OCI-LY1 (cell line): Measurements from ENCODE around the gene ATAD3A.
"Not testable (repeated sequence)": the region's sequence is repeated elsewhere in the genome, so short reads cannot be mapped to it uniquely, and the experiment has no call there.

Source experiments
- H2AFZ ChIP-seq: fragments of 200-600 bp; sonication (generic), shearing (Covaris generic); 2 replicates; pipeline ENCODE4 v1.6.0; 2014; ENCODE audit warnings: antibody characterized with exemption, mild to moderate bottlenecking, low read length
- H3F3A ChIP-seq: fragments of 200-600 bp; sonication (generic), shearing (Covaris generic); 2 replicates; pipeline ENCODE4 v1.6.0; 2014; ENCODE audit warnings: mild to moderate bottlenecking, antibody characterized with exemption, low read length, moderate library complexity; ENCODE audit not compliant: insufficient read depth
- H3K27ac ChIP-seq: fragments of 200-600 bp; sonication (generic); 2 replicates; pipeline ENCODE4 v1.5.1; 2014; ENCODE audit warnings: low read length, mixed run types, mild to moderate bottlenecking, low read depth; ENCODE audit not compliant: poor library complexity, severe bottlenecking
- H3K27me3 ChIP-seq: fragments of 200-600 bp; sonication (generic); 2 replicates; pipeline ENCODE4 v1.6.0; 2014; ENCODE audit warnings: antibody characterized with exemption, mild to moderate bottlenecking, low read length, moderate library complexity; ENCODE audit not compliant: insufficient read depth
- H3K36me3 ChIP-seq: fragments of 200-600 bp; sonication (generic); 2 replicates; pipeline ENCODE4 v1.6.1; 2014; ENCODE audit warnings: mild to moderate bottlenecking, antibody characterized with exemption, low read length, moderate library complexity, mixed read lengths; ENCODE audit not compliant: insufficient read depth
- H3K4me1 ChIP-seq: fragments of 200-600 bp; sonication (generic); 2 replicates; pipeline ENCODE4 v1.5.1; 2014; ENCODE audit warnings: mild to moderate bottlenecking, low read length, moderate library complexity; ENCODE audit not compliant: insufficient read depth, severe bottlenecking
- H3K4me2 ChIP-seq: fragments of 200-600 bp; sonication (generic), shearing (Covaris generic); 2 replicates; pipeline ENCODE4 v1.6.1; 2014; ENCODE audit warnings: low read length
- H3K4me3 ChIP-seq: fragments of 200-600 bp; sonication (generic); 2 replicates; pipeline ENCODE4 v1.5.1; 2014; ENCODE audit warnings: low read length, low read depth, mild to moderate bottlenecking, mixed read lengths; ENCODE audit not compliant: poor library complexity, severe bottlenecking
- H3K79me2 ChIP-seq: fragments of 200-600 bp; shearing (Covaris generic); 2 replicates; pipeline ENCODE4 v1.6.1; 2016; ENCODE audit warnings: mixed run types, low read length, mixed read lengths; ENCODE audit not compliant: insufficient read depth
- H3K9ac ChIP-seq: fragments of 200-600 bp; sonication (generic), shearing (Covaris generic); 2 replicates; pipeline ENCODE4 v1.6.1; 2014; ENCODE audit warnings: mild to moderate bottlenecking, low read length, mixed read lengths
- H3K9me2 ChIP-seq: fragments of 200-600 bp; sonication (generic), shearing (Covaris generic); 2 replicates; pipeline ENCODE4 v1.6.1; 2014; ENCODE audit warnings: low read depth, mild to moderate bottlenecking, low read length, mixed read lengths
- H3K9me3 ChIP-seq: fragments of 200-600 bp; shearing (Covaris generic); 2 replicates; pipeline ENCODE4 v1.6.1; 2014; ENCODE audit warnings: low read length, mixed read lengths
- H4K20me1 ChIP-seq: fragments of 200-600 bp; sonication (generic), shearing (Covaris generic); 2 replicates; pipeline ENCODE4 v1.6.0; 2016; ENCODE audit warnings: mild to moderate bottlenecking, low read length; ENCODE audit not compliant: insufficient read depth
- EZH2 ChIP-seq: fragments of 200-600 bp; sonication (generic), shearing (Covaris generic); IDR thresholded peaks from 2 replicates; pipeline ENCODE4 v1.8.0; 2017; ENCODE audit warnings: borderline replicate concordance, mixed run types, mild to moderate bottlenecking, antibody characterized with exemption, low read length, moderate library complexity, mixed read lengths
- TF ChIP-seq, protein P1 (sequence below): fragments of 200-600 bp; sonication (generic), shearing (Covaris generic); IDR thresholded peaks from 2 replicates; pipeline ENCODE4 v1.5.1; 2017; ENCODE audit warnings: mild to moderate bottlenecking, antibody characterized with exemption, low read length, moderate library complexity, mixed read lengths

ATAD3A gene

GRCh38 chr1:1477206-1477605 lies 34.8 kb upstream of the ATAD3A start:
- Histone ChIP-seq H2AFZ (no peak overlapping the region), H3K36me3 (peaks cover 42% of the 10 kb centered on the region), H3K79me2 (peaks cover 23% of the 10 kb centered on the region), H3K4me2 (no peak overlapping the region), H3F3A (no peaks in the 10 kb centered on the region), H3K27me3 (no peaks in the 10 kb centered on the region), H3K9me2 (no peaks in the 10 kb centered on the region), H3K4me1 (peaks cover 13% of the 10 kb centered on the region), H3K9me3 (no peaks in the 10 kb centered on the region), H3K4me3 (no peak overlapping the region), H3K27ac (no peak overlapping the region), H3K9ac (no peak overlapping the region), H4K20me1 (no peaks in the 10 kb centered on the region)
- no peak for TF ChIP-seq EZH2
- TF ChIP-seq, protein P1, sequence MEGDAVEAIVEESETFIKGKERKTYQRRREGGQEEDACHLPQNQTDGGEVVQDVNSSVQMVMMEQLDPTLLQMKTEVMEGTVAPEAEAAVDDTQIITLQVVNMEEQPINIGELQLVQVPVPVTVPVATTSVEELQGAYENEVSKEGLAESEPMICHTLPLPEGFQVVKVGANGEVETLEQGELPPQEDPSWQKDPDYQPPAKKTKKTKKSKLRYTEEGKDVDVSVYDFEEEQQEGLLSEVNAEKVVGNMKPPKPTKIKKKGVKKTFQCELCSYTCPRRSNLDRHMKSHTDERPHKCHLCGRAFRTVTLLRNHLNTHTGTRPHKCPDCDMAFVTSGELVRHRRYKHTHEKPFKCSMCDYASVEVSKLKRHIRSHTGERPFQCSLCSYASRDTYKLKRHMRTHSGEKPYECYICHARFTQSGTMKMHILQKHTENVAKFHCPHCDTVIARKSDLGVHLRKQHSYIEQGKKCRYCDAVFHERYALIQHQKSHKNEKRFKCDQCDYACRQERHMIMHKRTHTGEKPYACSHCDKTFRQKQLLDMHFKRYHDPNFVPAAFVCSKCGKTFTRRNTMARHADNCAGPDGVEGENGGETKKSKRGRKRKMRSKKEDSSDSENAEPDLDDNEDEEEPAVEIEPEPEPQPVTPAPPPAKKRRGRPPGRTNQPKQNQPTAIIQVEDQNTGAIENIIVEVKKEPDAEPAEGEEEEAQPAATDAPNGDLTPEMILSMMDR = no peak

DNA sequence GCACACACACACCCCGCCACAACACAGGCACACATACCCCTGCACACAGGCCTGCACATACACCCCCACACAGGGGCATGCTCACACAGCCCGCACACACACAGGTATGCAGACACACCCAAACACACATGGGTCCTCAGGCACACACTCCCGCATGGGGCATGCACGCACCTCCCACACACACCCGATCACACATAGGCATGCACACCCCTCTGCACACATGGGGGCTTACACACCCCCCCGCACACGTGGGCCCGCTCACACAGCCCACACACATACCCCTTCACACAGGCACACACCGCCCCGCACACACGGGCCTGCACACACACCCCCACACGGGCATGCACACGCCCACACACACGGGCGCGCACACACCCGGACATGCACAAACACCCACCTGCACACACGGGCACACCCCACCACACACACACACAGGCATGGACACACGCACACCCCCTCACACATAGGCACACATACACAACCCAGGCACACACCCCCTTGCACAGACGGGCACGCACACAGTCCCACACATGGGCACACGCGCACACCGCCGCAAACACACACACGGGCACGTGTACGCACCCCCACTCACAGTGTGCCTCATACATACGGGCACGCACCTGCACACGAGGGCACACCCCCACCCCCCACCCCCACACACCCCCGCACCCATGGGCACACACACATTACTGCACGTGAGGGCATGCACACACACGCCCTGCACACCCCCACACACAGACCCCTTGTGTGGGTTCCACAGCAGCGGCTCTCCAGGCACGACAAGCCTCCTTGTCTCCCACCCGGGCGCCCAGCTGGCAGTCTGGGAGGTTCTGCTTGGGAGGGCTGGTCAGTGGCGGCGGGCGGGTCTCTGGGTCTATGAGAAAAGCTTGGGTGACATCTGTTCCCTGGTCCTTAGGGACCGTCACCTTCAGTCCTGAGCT lies 32.1 kb upstream of the ATAD3A start:
- H2AFZ ChIP-seq = no peak overlapping the region
- H3F3A ChIP-seq = no peaks in the 10 kb centered on the region
- H3K9me3 ChIP-seq = no peaks in the 10 kb centered on the region
- TF ChIP-seq EZH2 = no peak
- TF ChIP-seq, protein P1 = no peak
- no peaks in the 10 kb centered on the region for H4K20me1 ChIP-seq
- no peaks in the 10 kb centered on the region for H3K4me1 ChIP-seq
- H3K27me3 ChIP-seq = no peaks in the 10 kb centered on the region
- peaks cover 60% of the 10 kb centered on the region for H3K36me3 ChIP-seq
- H3K4me3 ChIP-seq = no peak overlapping the region
- H3K27ac ChIP-seq = no peak overlapping the region
- no peak overlapping the region for H3K4me2 ChIP-seq
- no peaks in the 10 kb centered on the region for H3K9me2 ChIP-seq
- H3K9ac ChIP-seq = no peak overlapping the region
- no peaks in the 10 kb centered on the region for H3K79me2 ChIP-seq

- not testable (repeated sequence) for H3K4me3 ChIP-seq, H2AFZ ChIP-seq, H3K4me2 ChIP-seq, H3K27me3 ChIP-seq, H3K27ac ChIP-seq, H3K9ac ChIP-seq, H3K79me2 ChIP-seq, H3K9me2 ChIP-seq, H3K4me1 ChIP-seq, H4K20me1 ChIP-seq, H3F3A ChIP-seq, H3K9me3 ChIP-seq
- H3K36me3 ChIP-seq = peaks cover 60% of the 10 kb centered on the region
Measured at GRCh38 chr1:1480488-1480867, 31.5 kb upstream of the ATAD3A start.

- not testable (repeated sequence) for H3K4me3 ChIP-seq, H3K27me3 ChIP-seq, H3F3A ChIP-seq, H3K79me2 ChIP-seq, H3K9me3 ChIP-seq, H3K4me1 ChIP-seq, H3K9ac ChIP-seq, H3K27ac ChIP-seq, H3K9me2 ChIP-seq, H3K4me2 ChIP-seq, H2AFZ ChIP-seq, H4K20me1 ChIP-seq
- H3K36me3 ChIP-seq = peaks cover 58% of the 10 kb centered on the region
Measured at GRCh38 chr1:1481811-1482210, 30.2 kb upstream of the ATAD3A start.
